SK-N-SH (cell line): ENCODE data around the gene LYRM2. TPM values are rescaled to one million over a fixed set of nuclear protein-coding genes. Genes with fewer than 3 reads are reported as not detected.
A peak's percentile ranks its signal among the peaks of the same experiment; 100 is the strongest.

Source experiments
- CTCF ChIA-PET: fragments of 300-600, 350-600 bp; formaldehyde crosslinking; extraction: SDS; loops from one replicate; lab custom pipeline; 2021; lab: Yijun Ruan, JAX
- POLR2A ChIA-PET: fragments of 350-600 bp; sonication (Branson Sonifier 250); formaldehyde crosslinking; extraction: SDS; loops from one replicate; lab custom pipeline; 2020; ENCODE audit warnings: antibody characterized with exemption, inconsistent platforms; lab: Yijun Ruan, JAX
- DNase-seq: peaks from one replicate; pipeline ENCODE4 v3.0.0; 2012
- H2AFZ ChIP-seq: fragments of 200-600 bp; sonication (generic); 2 replicates; pipeline ENCODE4 v1.8.1; 2016; ENCODE audit warnings: antibody characterized with exemption, mild to moderate bottlenecking, low read depth
- H3F3A ChIP-seq: fragments of 200-600 bp; sonication (generic); replicated peaks from 2 replicates; pipeline ENCODE3; 2016; ENCODE audit warnings: antibody characterized with exemption, mild to moderate bottlenecking; ENCODE audit not compliant: insufficient read depth
- H3K27ac ChIP-seq, 2 experiments: fragments of 200-500 bp in 1 of 2; fragments of 200-600 bp in 1 of 2; sonication (Bioruptor generic) in 1 of 2; sonication (generic), shearing (Covaris generic) in 1 of 2; 2 replicates each; pipeline versions ENCODE4 v1.5.1 to v1.6.1; 2014 to 2016; ENCODE audit warnings: low read depth in 2 of 2, inconsistent platforms in 1 of 2, low read length in 1 of 2, mild to moderate bottlenecking in 1 of 2, mixed read lengths in 1 of 2
- H3K27me3 ChIP-seq: fragments of 200-600 bp; sonication (generic), shearing (Covaris generic); 2 replicates; pipeline ENCODE4 v1.6.1; 2016; ENCODE audit warnings: mixed run types; ENCODE audit not compliant: insufficient read depth
- H3K36me3 ChIP-seq, 2 experiments: fragments of 200-500 bp in 1 of 2; fragments of 200-600 bp in 1 of 2; sonication (Bioruptor generic) in 1 of 2; sonication (generic) in 1 of 2; replicated peaks in 1 of 2; 2 replicates each; pipeline versions ENCODE3 to v1.5.1; 2014 to 2016; ENCODE audit warnings: low read length in 1 of 2, mild to moderate bottlenecking in 1 of 2; ENCODE audit not compliant: insufficient read depth in 2 of 2, control insufficient read depth in 1 of 2
- H3K4me1 ChIP-seq, 2 experiments: fragments of 200-500 bp in 1 of 2; fragments of 200-600 bp in 1 of 2; sonication (Bioruptor generic) in 1 of 2; sonication (generic), shearing (Covaris generic) in 1 of 2; 2 replicates each; pipeline versions ENCODE4 v1.5.1 to v1.6.1; 2014 to 2016; ENCODE audit warnings: low read depth in 1 of 2, low read length in 1 of 2, mixed run types in 1 of 2; ENCODE audit not compliant: insufficient read depth in 2 of 2, control insufficient read depth in 1 of 2
- H3K4me2 ChIP-seq: fragments of 200-600 bp; sonication (generic), shearing (Covaris generic); 2 replicates; pipeline ENCODE4 v1.6.1; 2017; ENCODE audit warnings: mixed run types
- H3K4me3 ChIP-seq, 2 experiments: fragments of 200-500 bp in 1 of 2; fragments of 200-600 bp in 1 of 2; sonication (Bioruptor generic) in 1 of 2; sonication (generic), shearing (Covaris generic) in 1 of 2; 2 replicates each; pipeline versions ENCODE4 v1.5.1 to v1.8.1; 2014 to 2016; ENCODE audit warnings: low read depth in 2 of 2, inconsistent platforms in 1 of 2, low read length in 1 of 2, mild to moderate bottlenecking in 1 of 2, mixed read lengths in 1 of 2, moderate library complexity in 1 of 2
- H3K79me2 ChIP-seq: fragments of 200-600 bp; sonication (generic); 2 replicates; pipeline ENCODE4 v1.8.1; 2017; ENCODE audit warnings: mild to moderate bottlenecking; ENCODE audit not compliant: insufficient read depth
- H3K9ac ChIP-seq: fragments of 200-600 bp; sonication (generic); 2 replicates; pipeline ENCODE4 v1.6.1; 2017; ENCODE audit warnings: mixed run types
- H3K9me2 ChIP-seq: fragments of 200-600 bp; sonication (generic); 2 replicates; pipeline ENCODE4 v1.6.1; 2017; ENCODE audit warnings: mixed run types
- H3K9me3 ChIP-seq: fragments of 200-600 bp; sonication (generic); 2 replicates; pipeline ENCODE4 v1.6.1; 2017; ENCODE audit warnings: mixed run types, mild to moderate bottlenecking, moderate library complexity
- H4K20me1 ChIP-seq: fragments of 200-600 bp; sonication (generic); 2 replicates; pipeline ENCODE4 v1.6.1; 2017; ENCODE audit warnings: mild to moderate bottlenecking, mixed run types; ENCODE audit not compliant: insufficient read depth
- ELF1 ChIP-seq: IDR thresholded peaks from 2 replicates; pipeline ENCODE4 v1.4.0; 2012
- EP300 ChIP-seq, 2 experiments: IDR thresholded peaks; 2 replicates each; pipeline versions ENCODE4 v1.4.0 to v1.6.1; 2012; ENCODE audit warnings: borderline replicate concordance in 1 of 2, low read depth in 1 of 2, low read length in 1 of 2
- FOXJ3 ChIP-seq: sonication (generic); formaldehyde crosslinking; IDR thresholded peaks from 2 replicates; pipeline ENCODE4 v1.5.1; 2020; ENCODE audit warnings: mild to moderate bottlenecking, missing genetic modification reagents
- FOXM1 ChIP-seq: IDR thresholded peaks from 2 replicates; pipeline ENCODE4 v1.4.0; 2012; ENCODE audit warnings: low read depth, mild to moderate bottlenecking
- GABPA ChIP-seq: IDR thresholded peaks from 2 replicates; pipeline ENCODE4 v1.4.0; 2012; ENCODE audit warnings: low read depth, mild to moderate bottlenecking
- GATA2 ChIP-seq: sonication (generic); formaldehyde crosslinking; IDR thresholded peaks from 2 replicates; pipeline ENCODE4 v1.5.0; 2020; ENCODE audit warnings: mild to moderate bottlenecking, missing genetic modification reagents
- NRF1 ChIP-seq: IDR thresholded peaks from 2 replicates; pipeline ENCODE4 v1.6.1; 2012; ENCODE audit warnings: low read depth, mild to moderate bottlenecking, low read length
- RCOR1 ChIP-seq: fragments of 150-350 bp; IDR thresholded peaks from 2 replicates; pipeline ENCODE4 v1.6.1; 2017; ENCODE audit warnings: antibody characterized with exemption, low read length
- SMC3 ChIP-seq: IDR thresholded peaks from 2 replicates; pipeline ENCODE4 v1.6.1; 2012; ENCODE audit warnings: low read depth, low read length, improper control_type of control experiment
- TAF1 ChIP-seq: IDR thresholded peaks from 2 replicates; pipeline ENCODE4 v1.6.1; 2012; ENCODE audit warnings: low read depth, mild to moderate bottlenecking, low read length, moderate library complexity, borderline replicate concordance
- TCF12 ChIP-seq: IDR thresholded peaks from 2 replicates; pipeline ENCODE4 v1.4.0; 2012
- TEAD4 ChIP-seq: IDR thresholded peaks from 2 replicates; pipeline ENCODE4 v1.4.0; 2012; ENCODE audit warnings: mild to moderate bottlenecking, borderline replicate concordance; ENCODE audit not compliant: insufficient read depth
- YY1 ChIP-seq: IDR thresholded peaks from 2 replicates; pipeline ENCODE4 v1.4.0; 2012; ENCODE audit warnings: low read depth, mild to moderate bottlenecking
- WGBS: methylation state at CpG from one replicate; pipeline ENCODE4 v1.1.6; 2017; ENCODE audit warnings: low lambda C conversion rate; 5-methylcytosine and 5-hydroxymethylcytosine counted together
- polyA plus RNA-seq, 3 experiments: library from polyadenylated mRNA; depleted of rRNA; stranded (reverse); fragments of >200 nt; gene quantifications; 2 replicates each; pipeline ENCODE4 v1.2.3, GENCODE V29; 2012

LYRM2 gene
- polyA plus RNA-seq, 1 of the 3 experiments (the other 2 are of a cell fraction): 14.5 TPM

DNA sequence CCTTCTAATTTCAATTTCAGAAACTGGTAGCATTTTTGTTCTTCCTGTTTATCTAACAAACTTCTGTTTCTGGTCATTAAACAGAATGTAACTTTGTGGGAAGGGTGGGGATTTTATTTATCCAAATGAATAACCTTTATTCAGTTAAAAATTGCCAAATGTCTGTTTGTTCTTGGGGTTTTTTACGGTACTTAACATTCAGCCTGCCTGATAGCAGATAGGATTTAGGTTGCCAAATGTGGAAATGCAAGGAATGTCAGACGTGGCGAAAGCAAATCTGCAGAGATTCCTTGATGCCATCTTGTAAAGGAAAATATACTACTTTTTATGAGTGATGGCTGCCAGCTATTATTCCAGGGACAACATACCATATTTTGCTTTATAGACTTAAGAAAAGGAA, 95.7 kb downstream of the LYRM2 start:
- no peaks in the 10 kb centered on the region for H3F3A ChIP-seq
- no peak for TF ChIP-seq ELF1
- TF ChIP-seq NRF1: no peak
- no peak for TF ChIP-seq SMC3
- TF ChIP-seq FOXM1: no peak
- no peak for TF ChIP-seq FOXJ3
- no peak for TF ChIP-seq RCOR1
- TF ChIP-seq YY1: no peak
- TF ChIP-seq TEAD4: no peak
- TF ChIP-seq GABPA: no peak
- ChIA-PET POLR2A (no interaction called here), CTCF (no interaction called here)
- H3K4me3 ChIP-seq: no peak overlapping the region
- no peaks in the 10 kb centered on the region for H4K20me1 ChIP-seq
- no peak overlapping the region for H3K9ac ChIP-seq
- no peaks in the 10 kb centered on the region for H3K9me2 ChIP-seq
- no peak overlapping the region for H2AFZ ChIP-seq
- WGBS: 70% methylated on average over 3 of the region's 3 CpGs
- H3K27ac ChIP-seq: no peak overlapping the region
- H3K36me3 ChIP-seq: no peaks in the 10 kb centered on the region
- H3K4me2 ChIP-seq: no peak overlapping the region
- no peaks in the 10 kb centered on the region for H3K9me3 ChIP-seq
- H3K79me2 ChIP-seq: no peaks in the 10 kb centered on the region
- H3K27me3 ChIP-seq: no peaks in the 10 kb centered on the region
- no peak for DNase-seq
- H3K4me1 ChIP-seq: peaks cover 0 to 8% of the 10 kb centered on the region in 2 experiments; a peak in 2 of 4 replicates

GRCh38 chr6:89542081-89542857, 96.3 kb downstream of the LYRM2 start:
- H3K36me3 ChIP-seq: no peaks in the 10 kb centered on the region
- no peaks in the 10 kb centered on the region for H3K79me2 ChIP-seq
- H4K20me1 ChIP-seq: no peaks in the 10 kb centered on the region
- H3F3A ChIP-seq: no peaks in the 10 kb centered on the region
- DNase-seq: no peak
- H2AFZ ChIP-seq: no peak overlapping the region
- POLR2A ChIA-PET: no interaction called here
- no peak overlapping the region for H3K4me3 ChIP-seq
- CTCF ChIA-PET: interaction anchor here (1.2 kb wide), 1 partner anchor 13 kb away, joined by 3 read pairs; no protein-coding TSS in a partner anchor
- no peaks in the 10 kb centered on the region for H3K9me2 ChIP-seq
- 73% methylated on average over 12 of the region's 12 CpGs for WGBS
- peaks cover 0 to 10% of the 10 kb centered on the region in 2 experiments; a peak in 2 of 4 replicates for H3K4me1 ChIP-seq
- no peaks in the 10 kb centered on the region for H3K9me3 ChIP-seq
- no peaks in the 10 kb centered on the region for H3K27me3 ChIP-seq
- TF ChIP-seq FOXJ3 (no peak), YY1 (no peak), TAF1 (no peak)
- H3K9ac ChIP-seq: no peak overlapping the region
- H3K27ac ChIP-seq: no peak overlapping the region
- no peak overlapping the region for H3K4me2 ChIP-seq

DNA sequence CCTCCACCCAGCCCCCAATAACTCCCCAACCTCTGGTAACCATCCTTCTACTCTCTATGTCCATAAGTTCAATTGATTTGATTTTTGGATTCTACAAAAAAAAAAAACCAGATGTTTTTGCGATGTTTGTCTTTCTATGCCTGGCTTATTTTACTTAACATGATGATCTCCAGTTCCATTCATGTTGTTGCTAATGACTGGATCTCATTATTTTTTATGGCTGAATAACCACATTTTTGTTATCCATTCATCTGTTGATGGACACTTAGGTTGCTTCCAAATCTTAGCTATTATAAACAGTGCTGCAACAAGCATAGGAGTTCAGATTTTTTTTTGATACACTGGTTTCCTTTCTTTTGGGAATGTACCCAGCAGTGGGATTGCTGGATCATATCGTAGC, 98.8 kb downstream of the LYRM2 start:
- no peak for DNase-seq
- Histone ChIP-seq H3K27me3 (no peaks in the 10 kb centered on the region), H3K36me3 (no peaks in the 10 kb centered on the region), H3K9me3 (no peaks in the 10 kb centered on the region), H3K4me1 (peaks cover 0 to 18% of the 10 kb centered on the region in 2 experiments; a peak in 2 of 4 replicates), H3K4me3 (no peak overlapping the region), H2AFZ (no peak overlapping the region), H3F3A (no peaks in the 10 kb centered on the region), H4K20me1 (no peaks in the 10 kb centered on the region), H3K79me2 (no peaks in the 10 kb centered on the region), H3K27ac (no peak overlapping the region), H3K4me2 (no peak overlapping the region), H3K9me2 (no peaks in the 10 kb centered on the region), H3K9ac (no peak overlapping the region)
- 42% methylated on average over 2 of the region's 2 CpGs for WGBS
- TF ChIP-seq TCF12: peak; percentile 21; the same call in 1 of the 2 replicates
- 0 out of 2 replicates have a peak, but pooled peaks have one; percentile 22 for TF ChIP-seq GATA2 (CRISPR knock-in tag)
- TF ChIP-seq FOXJ3: no peak
- peak in 1 of 2 experiments; percentile 82; a peak in 2 of 4 replicates for TF ChIP-seq EP300 (IDR thresholded peaks at IDR 0.05; ENCODE audit: borderline replicate concordance in 1 of 2, low read depth in 1 of 2, low read length in 1 of 2)
- peak; percentile 20; the same call in 1 of the 2 replicates for TF ChIP-seq RCOR1
- POLR2A ChIA-PET: no interaction called here
- CTCF ChIA-PET: interaction anchor here (0.9 to 1.6 kb wide), 2 partner anchors 44 to 168 kb away, joined by 3 to 5 read pairs; no protein-coding TSS in a partner anchor
